SK-N-MC (cell line): Measurements from ENCODE around the gene CDH4.

Experiments used
- DNase-seq: peaks from one replicate; pipeline ENCODE4 v3.0.0-alpha.2; 2011; ENCODE audit warnings: low read depth, low spot score
- H3K27ac ChIP-seq: fragments of 200-600 bp; sonication (generic); 2 replicates; pipeline ENCODE4 v1.5.1; 2016; ENCODE audit warnings: mixed run types
- H3K36me3 ChIP-seq: fragments of 200-600 bp; sonication (generic); 2 replicates; pipeline ENCODE4 v1.6.1; 2017; ENCODE audit warnings: antibody characterized with exemption, low read length, mixed read lengths; ENCODE audit not compliant: insufficient read depth
- H3K4me3 ChIP-seq: fragments of 200-600 bp; sonication (generic); 2 replicates; pipeline ENCODE4 v1.5.1; 2016
- H3K9ac ChIP-seq: fragments of 200-600 bp; sonication (generic); 2 replicates; pipeline ENCODE4 v1.8.0; 2017; ENCODE audit warnings: mixed run types, mixed read lengths; ENCODE audit not compliant: insufficient read length
- H3K9me3 ChIP-seq: fragments of 200-600 bp; sonication (generic); 2 replicates; pipeline ENCODE4 v1.6.1; 2017; ENCODE audit warnings: low read depth, mild to moderate bottlenecking, antibody characterized with exemption, low read length, moderate library complexity, mixed read lengths
- EZH2 ChIP-seq: fragments of 200-600 bp; sonication (generic); IDR thresholded peaks from one replicate; pipeline ENCODE4 v1.6.1; 2017; ENCODE audit warnings: antibody characterized with exemption
- FOXP2 ChIP-seq: optimal IDR thresholded peaks from 2 replicates; pipeline ENCODE3; 2011; ENCODE audit warnings: mild to moderate bottlenecking, moderate library complexity; ENCODE audit not compliant: insufficient read depth; ENCODE audit errors: extremely low read length, control extremely low read depth
- POLR2AphosphoS5 ChIP-seq: IDR thresholded peaks from 2 replicates; pipeline ENCODE4 v1.6.1; 2012; ENCODE audit warnings: mild to moderate bottlenecking, low read depth, low read length, borderline replicate concordance

Gene CDH4

GRCh38 chr20:61756966-61757677 lies 505.1 kb downstream of the CDH4 start:
- H3K4me3 ChIP-seq = no peak overlapping the region
- H3K9me3 ChIP-seq = no peaks in the 10 kb centered on the region
- TF ChIP-seq EZH2 = no peak
- TF ChIP-seq FOXP2 = no peak
- TF ChIP-seq POLR2AphosphoS5 = no peak
- H3K27ac ChIP-seq = no peak overlapping the region
- no peaks in the 10 kb centered on the region for H3K36me3 ChIP-seq
- no peak overlapping the region for H3K9ac ChIP-seq
- DNase-seq = no peak

GRCh38 chr20:61757678-61758563 lies 505.9 kb downstream of the CDH4 start:
- DNase-seq = no peak
- no peaks in the 10 kb centered on the region for H3K36me3 ChIP-seq
- no peak overlapping the region for H3K9ac ChIP-seq
- no peak overlapping the region for H3K4me3 ChIP-seq
- H3K27ac ChIP-seq = no peak overlapping the region
- no peaks in the 10 kb centered on the region for H3K9me3 ChIP-seq
- no peak for TF ChIP-seq POLR2AphosphoS5
- no peak for TF ChIP-seq FOXP2
- no peak for TF ChIP-seq EZH2

- Histone ChIP-seq H3K4me3 (no peak overlapping the region), H3K36me3 (no peaks in the 10 kb centered on the region), H3K27ac (no peak overlapping the region), H3K9ac (no peak overlapping the region), H3K9me3 (no peaks in the 10 kb centered on the region)
- TF ChIP-seq EZH2 = no peak
- no peak for TF ChIP-seq POLR2AphosphoS5
- TF ChIP-seq FOXP2 = no peak
- DNase-seq = no peak
These were observed 506.6 kb downstream of the CDH4 start for GRCh38 chr20:61758564-61759200.

GRCh38 chr20:61759286-61760065 lies 507.4 kb downstream of the CDH4 start:
- Histone ChIP-seq H3K36me3 (no peaks in the 10 kb centered on the region), H3K27ac (no peak overlapping the region), H3K4me3 (no peak overlapping the region), H3K9ac (no peak overlapping the region), H3K9me3 (no peaks in the 10 kb centered on the region)
- DNase-seq = no peak
- TF ChIP-seq FOXP2 (no peak), EZH2 (no peak), POLR2AphosphoS5 (no peak)

GRCh38 chr20:61760321-61760720 lies 508.3 kb downstream of the CDH4 start:
- no peak for DNase-seq
- TF ChIP-seq POLR2AphosphoS5 (no peak), FOXP2 (no peak), EZH2 (no peak)
- no peak overlapping the region for H3K9ac ChIP-seq
- no peaks in the 10 kb centered on the region for H3K36me3 ChIP-seq
- H3K4me3 ChIP-seq = no peak overlapping the region
- H3K9me3 ChIP-seq = no peaks in the 10 kb centered on the region
- no peak overlapping the region for H3K27ac ChIP-seq

- DNase-seq = no peak
- H3K9ac ChIP-seq = no peak overlapping the region
- no peaks in the 10 kb centered on the region for H3K9me3 ChIP-seq
- no peak overlapping the region for H3K4me3 ChIP-seq
- H3K27ac ChIP-seq = no peak overlapping the region
- TF ChIP-seq FOXP2 (no peak), EZH2 (no peak), POLR2AphosphoS5 (no peak)
- no peaks in the 10 kb centered on the region for H3K36me3 ChIP-seq
These were observed 508.7 kb downstream of the CDH4 start for GRCh38 chr20:61760731-61761130.

GRCh38 chr20:61761453-61762166 lies 509.5 kb downstream of the CDH4 start:
- Histone ChIP-seq H3K4me3 (no peak overlapping the region), H3K36me3 (no peaks in the 10 kb centered on the region), H3K9me3 (no peaks in the 10 kb centered on the region), H3K27ac (no peak overlapping the region), H3K9ac (no peak overlapping the region)
- DNase-seq = no peak
- TF ChIP-seq POLR2AphosphoS5 = no peak
- no peak for TF ChIP-seq EZH2
- TF ChIP-seq FOXP2 = no peak
